Globus pallidus (tissue), 1 donor: Measurements from ENCODE around the gene OR3A3.
"Not testable (repeated sequence)": the region's sequence is repeated elsewhere in the genome, so short reads cannot be mapped to it uniquely, and the experiment has no call there.

Experiments
- DNase-seq: peaks from one replicate; pipeline ENCODE4 v3.0.0-alpha.2; 2015; ENCODE audit warnings: low spot score

The OR3A3 gene

DNA sequence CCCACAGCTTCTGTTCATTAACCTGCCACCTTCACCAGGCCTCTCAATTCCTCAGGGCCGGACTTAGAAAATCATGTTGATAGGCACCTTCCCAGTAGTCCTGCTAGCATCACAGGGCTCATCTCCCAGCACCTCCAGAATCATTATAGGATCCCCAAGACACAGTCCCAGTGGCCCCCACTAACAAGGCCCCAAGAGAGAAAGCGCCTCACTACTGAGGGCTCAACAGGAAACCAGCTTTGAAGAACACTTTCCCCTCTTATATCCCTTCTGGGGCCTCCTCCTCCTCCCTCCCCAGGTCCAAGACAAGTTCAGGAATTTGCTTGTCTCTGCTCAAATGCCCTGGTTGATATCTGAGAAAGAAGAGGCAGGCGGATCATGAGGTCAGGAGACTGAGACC is at the start of gene OR3A3:
TSS of gene OR3A3 (plus strand) at position 301 of the 400 bp plus-strand sequence.
- DNase-seq: no peak

GRCh38 chr17:3371167-3371566 is 40.0 kb upstream of the OR3A3 start:
- DNase-seq: not testable (repeated sequence)

- no peak for DNase-seq
Observed at GRCh38 chr17:3378321-3378720, 32.8 kb upstream of the OR3A3 start.

DNA sequence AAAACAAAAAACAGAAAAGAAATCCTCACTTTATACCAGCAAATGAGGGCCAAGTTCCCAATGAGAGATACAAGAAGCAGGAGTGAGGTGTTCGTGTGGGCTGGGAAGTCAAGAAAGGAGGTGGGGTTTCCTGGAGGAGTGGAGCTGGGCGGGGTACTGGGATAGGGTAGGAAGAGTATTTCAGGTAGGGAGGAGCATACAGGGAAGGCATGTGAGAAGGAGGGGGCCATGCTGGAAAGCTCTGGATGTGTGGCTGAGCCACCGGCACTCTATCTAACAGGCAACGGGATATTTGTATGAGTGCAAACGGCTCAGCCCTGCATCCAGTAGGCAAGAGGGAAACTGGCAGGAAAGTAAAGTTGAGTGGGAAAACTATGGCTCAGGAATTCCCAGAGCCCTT is 29.2 kb upstream of the OR3A3 start:
- no peak for DNase-seq

DNA sequence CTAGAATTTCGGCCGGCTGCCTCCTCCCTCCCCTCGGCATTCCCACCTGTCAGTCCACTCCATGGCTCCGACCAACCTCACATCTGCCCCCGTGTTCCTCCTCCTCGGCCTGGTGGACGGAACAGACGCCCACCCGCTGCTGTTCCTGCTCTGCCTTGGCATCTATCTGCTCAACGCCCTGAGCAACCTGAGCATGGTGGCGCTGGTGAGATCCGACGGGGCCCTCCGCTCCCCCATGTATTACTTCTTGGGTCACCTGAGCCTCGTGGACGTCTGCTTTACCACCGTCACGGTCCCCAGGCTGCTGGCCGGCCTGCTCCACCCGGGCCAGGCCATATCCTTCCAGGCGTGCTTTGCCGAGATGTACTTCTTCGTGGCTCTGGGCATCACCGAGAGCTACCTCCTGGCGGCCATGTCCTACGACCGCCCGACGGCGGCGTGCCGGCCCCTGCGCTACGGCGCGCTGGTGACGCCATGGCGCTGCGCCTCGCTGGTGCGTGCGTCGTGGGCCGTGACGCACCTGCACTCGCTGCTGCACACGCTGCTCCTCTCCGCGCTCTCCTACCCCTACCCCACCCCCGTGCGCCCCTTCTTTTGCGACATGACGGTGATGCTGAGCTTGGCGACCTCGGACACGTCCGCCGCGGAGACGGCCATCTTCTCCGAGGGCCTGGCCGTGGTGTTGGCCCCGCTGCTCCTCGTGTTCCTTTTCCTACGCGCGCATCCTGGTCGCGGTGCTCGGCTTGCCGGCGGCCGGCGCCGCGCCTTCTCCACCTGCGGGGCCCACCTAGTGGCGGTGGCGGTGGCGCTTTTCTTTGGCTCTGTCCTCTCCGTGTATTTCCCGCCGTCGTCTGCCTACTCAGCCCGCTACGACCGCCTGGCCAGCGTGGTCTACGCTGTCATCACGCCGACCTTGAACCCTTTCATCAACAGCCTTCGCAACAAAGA is 25.0 kb upstream of the OR3A3 start, which contains the start of gene OR3A2:
TSS of gene OR3A2 (minus strand) at position 440 of the 948 bp plus-strand sequence.
- no peak for DNase-seq

- DNase-seq: no peak
Observed at GRCh38 chr17:3389791-3390190, 21.4 kb upstream of the OR3A3 start.

- not testable (repeated sequence) for DNase-seq
Observed at GRCh38 chr17:3397801-3398200, 13.4 kb upstream of the OR3A3 start.

DNA sequence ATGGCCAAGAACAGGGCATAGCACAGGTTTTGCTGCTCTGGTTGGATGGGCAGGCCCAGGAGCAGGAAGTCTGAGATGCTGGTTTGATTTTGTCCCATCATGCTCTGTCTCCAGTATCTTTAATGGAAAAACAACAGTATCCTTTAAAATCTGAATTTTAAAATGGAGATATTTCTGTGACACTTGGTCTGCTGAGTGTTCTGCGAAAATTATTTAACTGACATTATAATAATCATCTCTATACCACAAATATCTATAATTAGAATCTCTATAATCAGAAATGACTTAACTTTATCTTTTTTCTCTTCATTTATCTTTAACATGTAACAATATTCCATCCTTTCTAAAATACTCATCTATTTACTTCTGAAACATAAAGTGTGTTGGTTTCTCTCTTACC is 12.9 kb upstream of the OR3A3 start, which contains the start of gene OR1E1:
TSS of gene OR1E1 (minus strand) at position 101 of the 400 bp plus-strand sequence. CDS start at position 101, 0 bp downstream.
- DNase-seq: no peak

- no peak for DNase-seq
Observed at GRCh38 chr17:3400055-3400454, 11.1 kb upstream of the OR3A3 start.

GRCh38 chr17:3401786-3402185 is 9.4 kb upstream of the OR3A3 start:
- no peak for DNase-seq

- not testable (repeated sequence) for DNase-seq
Observed at GRCh38 chr17:3403856-3404255, 7.3 kb upstream of the OR3A3 start.

DNA sequence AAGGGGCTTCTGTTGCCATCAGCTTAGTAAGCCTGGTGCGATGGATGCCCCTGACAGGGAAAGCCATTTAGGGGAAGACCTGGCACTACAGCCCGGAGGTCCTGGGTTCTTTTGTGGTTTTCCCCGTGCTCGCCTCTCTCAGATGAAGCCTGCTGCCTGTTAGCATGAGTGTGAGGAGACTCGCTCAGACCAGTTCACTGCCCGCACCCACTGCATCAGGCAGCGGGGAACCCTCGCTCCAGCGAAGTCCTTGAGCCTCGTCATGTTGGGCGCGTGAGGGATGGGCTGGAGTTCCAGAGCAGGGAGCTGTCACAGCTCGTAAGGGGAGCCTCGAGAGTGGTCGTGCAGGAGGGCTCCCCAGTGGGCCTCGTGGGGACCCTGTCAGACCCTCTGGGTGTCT is 1.0 kb downstream of the OR3A3 start:
- DNase-seq: not testable (repeated sequence)

GRCh38 chr17:3415610-3416009 is 4.4 kb downstream of the OR3A3 start:
- no peak for DNase-seq

DNA sequence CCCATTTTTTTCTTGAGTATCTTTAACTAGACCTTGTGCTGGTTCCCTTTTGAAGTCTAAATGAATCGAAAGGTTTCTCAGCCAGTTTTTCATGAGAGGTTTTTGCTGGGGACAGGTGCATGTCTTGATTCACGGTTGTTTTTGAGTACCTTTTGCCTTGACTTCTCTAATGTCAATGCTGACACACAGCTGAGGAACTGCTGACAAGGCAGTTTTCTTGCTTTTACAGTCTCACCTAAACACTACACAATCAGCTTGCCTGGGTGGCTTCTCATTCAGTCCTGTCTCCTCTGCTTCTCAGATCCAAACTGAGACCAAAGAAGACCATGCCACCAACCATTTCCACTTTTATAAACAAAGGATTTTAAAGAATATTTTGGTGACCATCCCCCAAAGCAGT is 7.1 kb downstream of the OR3A3 start:
- no peak for DNase-seq

- peak; percentile 5 for DNase-seq
Observed at GRCh38 chr17:3433215-3433614, 22.0 kb downstream of the OR3A3 start.

DNA sequence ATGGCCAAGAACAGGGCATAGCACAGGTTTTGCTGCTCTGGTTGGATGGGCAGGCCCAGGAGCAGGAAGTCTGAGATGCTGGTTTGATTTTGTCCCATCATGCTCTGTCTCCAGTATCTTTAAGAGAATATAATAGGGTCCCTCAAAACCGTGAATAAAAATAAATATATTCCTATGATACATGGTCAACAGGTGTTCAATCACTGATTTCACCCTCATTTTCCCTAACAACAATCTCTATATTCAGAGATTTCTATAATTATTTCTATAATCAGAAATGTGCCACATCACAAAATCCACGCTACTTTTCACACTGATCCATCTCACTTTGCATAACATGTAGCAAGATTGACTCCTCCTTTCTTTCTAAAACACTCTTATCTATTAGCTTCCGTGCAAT is 22.6 kb downstream of the OR3A3 start, which contains the start of gene OR1E2:
TSS of gene OR1E2 (minus strand) at position 101 of the 400 bp plus-strand sequence. CDS start at position 101, 0 bp downstream.
- DNase-seq: no peak

DNA sequence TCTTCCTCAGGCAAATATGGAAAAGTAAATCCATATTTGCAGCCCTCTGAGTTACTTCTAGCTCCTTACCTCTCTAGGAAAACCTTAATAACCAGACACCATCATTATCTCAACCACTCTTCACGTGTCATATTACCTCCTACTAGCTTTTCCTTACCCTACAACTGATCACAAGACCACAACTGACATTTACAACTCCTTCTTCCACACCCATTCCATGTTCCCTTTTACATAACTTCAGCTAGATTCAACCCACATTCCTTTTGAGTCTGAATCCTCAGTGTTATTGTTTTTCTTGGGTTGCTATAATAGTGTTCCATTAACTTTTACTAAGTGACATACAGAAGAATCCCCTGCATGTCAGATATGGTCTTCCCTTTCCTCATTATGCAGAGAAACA is 27.2 kb downstream of the OR3A3 start:
- DNase-seq: no peak

DNA sequence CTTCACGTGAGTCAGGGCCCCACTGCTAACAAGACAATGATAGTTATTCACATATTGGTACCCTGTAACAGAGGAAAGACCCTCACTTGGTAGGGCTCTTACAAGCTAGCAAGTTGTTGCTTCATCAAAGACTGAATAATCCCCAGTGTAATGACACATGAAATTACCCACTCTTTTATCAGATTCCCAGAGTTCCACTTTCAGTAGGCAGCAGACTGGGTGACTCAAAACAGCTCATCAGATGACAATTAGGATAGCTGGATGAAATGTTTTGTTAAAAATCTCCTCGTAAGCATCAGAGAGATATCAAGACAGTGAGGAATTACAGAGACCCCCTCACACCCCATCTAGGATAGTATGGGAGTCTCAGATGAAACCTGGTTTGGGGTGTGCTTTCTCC is 29.3 kb downstream of the OR3A3 start:
- DNase-seq: no peak

DNA sequence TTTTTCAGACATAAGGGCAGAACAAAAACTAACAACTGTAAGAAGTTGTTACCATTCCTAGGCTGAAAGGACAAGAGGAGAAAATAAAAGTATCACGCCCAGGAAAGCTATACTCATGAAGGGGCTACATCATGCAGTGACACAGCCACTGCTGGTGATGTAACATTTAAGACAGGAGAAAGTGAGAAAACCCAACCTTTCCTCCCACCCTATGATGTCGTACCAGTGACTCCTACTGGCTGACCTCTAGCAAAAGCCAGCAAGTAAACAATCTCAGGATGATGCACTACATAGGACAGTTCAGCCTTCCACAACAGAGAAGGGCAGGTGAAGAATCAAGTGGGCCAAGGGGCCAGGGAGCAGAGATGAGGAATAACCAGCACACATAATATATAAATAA is 36.5 kb downstream of the OR3A3 start:
- DNase-seq: peak; percentile 15

DNA sequence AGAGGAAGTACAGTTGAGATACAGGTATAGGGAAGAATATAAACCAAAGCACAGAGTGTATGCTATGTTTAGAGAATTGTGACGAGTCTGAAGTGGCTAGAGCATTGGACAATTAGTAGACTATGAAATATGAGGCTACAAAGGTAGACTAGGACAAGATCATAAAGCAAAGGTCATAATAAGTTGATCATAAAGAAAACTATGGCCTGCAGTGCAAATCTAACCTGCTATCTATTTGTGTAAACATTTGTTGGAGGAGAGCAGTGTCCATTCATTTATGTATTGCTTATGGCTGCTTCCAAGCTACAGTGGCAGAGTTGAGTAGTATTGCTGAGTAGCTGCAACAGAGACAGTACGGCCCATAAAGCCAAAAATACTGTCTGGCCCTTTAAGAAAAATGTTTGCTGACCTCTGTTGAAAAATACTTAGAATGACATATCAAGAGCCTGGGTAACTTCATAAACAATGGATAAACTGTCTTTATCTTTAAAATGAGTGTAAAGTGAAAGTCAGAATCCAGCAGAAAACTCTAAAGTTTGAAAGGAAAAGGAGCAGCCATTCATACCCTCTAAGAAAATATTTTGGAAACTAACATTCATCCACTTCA is 37.0 kb downstream of the OR3A3 start:
- peak; percentile 2 for DNase-seq

DNA sequence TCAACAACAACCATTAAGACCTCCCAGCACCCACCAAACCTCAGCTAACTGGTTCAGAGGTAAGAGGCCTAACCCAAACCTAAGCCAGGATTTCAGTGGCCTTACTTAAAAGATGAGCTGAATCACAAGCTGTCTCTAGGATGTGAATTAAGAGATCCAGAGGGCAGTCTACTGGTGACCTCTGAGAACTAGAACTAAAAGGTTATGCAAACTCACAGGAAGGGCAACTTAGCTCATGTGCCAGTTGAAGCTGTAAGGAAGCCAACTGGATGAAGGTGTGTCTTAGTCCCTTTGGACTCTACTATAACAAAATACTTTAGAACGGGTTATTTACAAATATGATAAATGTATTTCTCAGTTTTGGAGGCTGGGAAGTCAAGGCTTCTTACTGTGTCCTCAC is 55.2 kb downstream of the OR3A3 start:
- DNase-seq: not testable (repeated sequence)

DNA sequence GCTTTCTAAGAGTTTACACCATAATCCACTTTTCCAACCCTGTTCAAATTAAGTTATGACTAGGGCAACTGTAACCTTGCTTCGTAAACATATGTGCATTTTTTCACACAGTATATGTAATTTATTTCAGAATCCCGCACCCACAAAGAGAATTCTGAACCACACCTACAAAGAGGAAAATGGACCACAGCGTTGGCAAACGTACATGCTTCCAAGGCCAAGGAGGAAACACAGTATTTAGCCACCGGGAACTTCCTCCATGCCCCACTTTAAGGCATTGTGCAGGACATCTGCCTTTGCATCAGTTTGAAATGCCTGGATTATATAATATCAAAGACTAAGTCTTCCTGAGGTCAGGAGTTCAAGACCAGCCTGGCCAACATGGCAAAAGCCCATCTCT is 58.4 kb downstream of the OR3A3 start:
- no peak for DNase-seq

GRCh38 chr17:3471599-3471998 is 60.4 kb downstream of the OR3A3 start, which contains the start of gene SPATA22:
TSS of gene SPATA22 (minus strand) at chr17:3471819. CDS start at chr17:3469325, 2,494 bp downstream.
- DNase-seq: no peak
